GM19438 (cell line): ENCODE measurements around the gene PLPPR2.
"Not testable (repeated sequence)": the region's sequence is repeated elsewhere in the genome, so short reads cannot be mapped to it uniquely, and the experiment has no call there.

Source experiments
- ATAC-seq: cut with Tn5 transposase; IDR thresholded peaks from one replicate; pipeline ENCODE4 v1.9.1; 2021; ENCODE audit warnings: low read depth; ENCODE audit not compliant: unreplicated experiment

PLPPR2 gene

GRCh38 chr19:11339254-11340098 is 15.8 kb upstream of the PLPPR2 start, which contains the start of gene RAB3D:
Gene RAB3D (minus strand): TSS chr19:11339657. CDS start chr19:11337399, 2,258 bp downstream.
- peak; percentile 72 for ATAC-seq

- ATAC-seq: not testable (repeated sequence)
Observed at GRCh38 chr19:11340099-11340467, 15.1 kb upstream of the PLPPR2 start.

GRCh38 chr19:11342429-11342828 is 12.8 kb upstream of the PLPPR2 start:
- no peak for ATAC-seq

GRCh38 chr19:11345122-11345803 is 10.0 kb upstream of the PLPPR2 start:
- no peak for ATAC-seq

- ATAC-seq: peak; percentile 80
Observed at GRCh38 chr19:11346104-11346940, 8.9 kb upstream of the PLPPR2 start, which contains the start of the genes CCDC159 and TMEM205. Gene CCDC159 (plus strand): TSS chr19:11346519. CDS start chr19:11346607, 88 bp downstream. Gene TMEM205 (minus strand): TSS chr19:11346268. CDS start chr19:11345619, 649 bp downstream.

- no peak for ATAC-seq
Observed at GRCh38 chr19:11347546-11348039, 7.6 kb upstream of the PLPPR2 start.

- no peak for ATAC-seq
Observed at GRCh38 chr19:11349171-11349570, 6.1 kb upstream of the PLPPR2 start.

- not testable (repeated sequence) for ATAC-seq
Observed at GRCh38 chr19:11354102-11354501, 1.1 kb upstream of the PLPPR2 start.

- ATAC-seq: no peak
Observed at GRCh38 chr19:11356074-11356397, 804 bp downstream of the PLPPR2 start.

- ATAC-seq: no peak
Observed at GRCh38 chr19:11356676-11357550, 1.7 kb downstream of the PLPPR2 start.

GRCh38 chr19:11359421-11359820 is 4.2 kb downstream of the PLPPR2 start:
- no peak for ATAC-seq

- ATAC-seq: no peak
Observed at GRCh38 chr19:11361037-11361770, 6.0 kb downstream of the PLPPR2 start.

- ATAC-seq: no peak
Observed at GRCh38 chr19:11361771-11362731, 6.8 kb downstream of the PLPPR2 start.

- no peak for ATAC-seq
Observed at GRCh38 chr19:11363881-11364280, 8.6 kb downstream of the PLPPR2 start.

GRCh38 chr19:11364296-11364904 is 9.2 kb downstream of the PLPPR2 start:
- ATAC-seq: no peak

- no peak for ATAC-seq
Observed at GRCh38 chr19:11364935-11365334, 9.7 kb downstream of the PLPPR2 start.

GRCh38 chr19:11365557-11366117 is 10.4 kb downstream of the PLPPR2 start:
- no peak for ATAC-seq
